ENCODE results near the gene LRBA.

LRBA gene

GRCh38 chr4:150570862-150571261, 444.2 kb downstream of the LRBA start:
- H3F3A ChIP-seq (ENCODE audit: insufficient read depth, low read length): no peaks in the 10 kb centered on the region
- H3K4me1 ChIP-seq (ENCODE audit: low read length): no peaks in the 10 kb centered on the region
- no peak overlapping the region for H2AFZ ChIP-seq (ENCODE audit: low read length)
- H3K79me2 ChIP-seq (ENCODE audit: low read length): no peaks in the 10 kb centered on the region
- no peak overlapping the region for H3K4me2 ChIP-seq (ENCODE audit: low read depth, low read length)
- H3K36me3 ChIP-seq (replicated peaks; ENCODE audit: insufficient read depth, low read length): no peaks in the 10 kb centered on the region
- H3K9me3 ChIP-seq (replicated peaks; ENCODE audit: insufficient read depth, low read length): no peaks in the 10 kb centered on the region
- TF ChIP-seq, protein P1, sequence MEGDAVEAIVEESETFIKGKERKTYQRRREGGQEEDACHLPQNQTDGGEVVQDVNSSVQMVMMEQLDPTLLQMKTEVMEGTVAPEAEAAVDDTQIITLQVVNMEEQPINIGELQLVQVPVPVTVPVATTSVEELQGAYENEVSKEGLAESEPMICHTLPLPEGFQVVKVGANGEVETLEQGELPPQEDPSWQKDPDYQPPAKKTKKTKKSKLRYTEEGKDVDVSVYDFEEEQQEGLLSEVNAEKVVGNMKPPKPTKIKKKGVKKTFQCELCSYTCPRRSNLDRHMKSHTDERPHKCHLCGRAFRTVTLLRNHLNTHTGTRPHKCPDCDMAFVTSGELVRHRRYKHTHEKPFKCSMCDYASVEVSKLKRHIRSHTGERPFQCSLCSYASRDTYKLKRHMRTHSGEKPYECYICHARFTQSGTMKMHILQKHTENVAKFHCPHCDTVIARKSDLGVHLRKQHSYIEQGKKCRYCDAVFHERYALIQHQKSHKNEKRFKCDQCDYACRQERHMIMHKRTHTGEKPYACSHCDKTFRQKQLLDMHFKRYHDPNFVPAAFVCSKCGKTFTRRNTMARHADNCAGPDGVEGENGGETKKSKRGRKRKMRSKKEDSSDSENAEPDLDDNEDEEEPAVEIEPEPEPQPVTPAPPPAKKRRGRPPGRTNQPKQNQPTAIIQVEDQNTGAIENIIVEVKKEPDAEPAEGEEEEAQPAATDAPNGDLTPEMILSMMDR (IDR thresholded peaks at IDR 0.05; ENCODE audit: low read length): no peak
- TF ChIP-seq EZH2 (optimal IDR thresholded peaks at IDR 0.05; ENCODE audit: low read depth, low read length) (no peak), EZH2phosphoT487 (IDR thresholded peaks at IDR 0.05; ENCODE audit: low read length) (no peak)
- no peaks in the 10 kb centered on the region for H3K9me2 ChIP-seq (replicated peaks; ENCODE audit: insufficient read depth, low read length)
- DNase-seq: no peak
- H3K27ac ChIP-seq (ENCODE audit: low read length): no peak overlapping the region
- H4K20me1 ChIP-seq (ENCODE audit: insufficient read depth, low read length): no peaks in the 10 kb centered on the region
- no peak overlapping the region for H3K4me3 ChIP-seq (ENCODE audit: low read length)
- no peak overlapping the region for H3K9ac ChIP-seq (ENCODE audit: low read length)
- no peaks in the 10 kb centered on the region for H3K27me3 ChIP-seq (replicated peaks; ENCODE audit: insufficient read depth, low read length)

DNA sequence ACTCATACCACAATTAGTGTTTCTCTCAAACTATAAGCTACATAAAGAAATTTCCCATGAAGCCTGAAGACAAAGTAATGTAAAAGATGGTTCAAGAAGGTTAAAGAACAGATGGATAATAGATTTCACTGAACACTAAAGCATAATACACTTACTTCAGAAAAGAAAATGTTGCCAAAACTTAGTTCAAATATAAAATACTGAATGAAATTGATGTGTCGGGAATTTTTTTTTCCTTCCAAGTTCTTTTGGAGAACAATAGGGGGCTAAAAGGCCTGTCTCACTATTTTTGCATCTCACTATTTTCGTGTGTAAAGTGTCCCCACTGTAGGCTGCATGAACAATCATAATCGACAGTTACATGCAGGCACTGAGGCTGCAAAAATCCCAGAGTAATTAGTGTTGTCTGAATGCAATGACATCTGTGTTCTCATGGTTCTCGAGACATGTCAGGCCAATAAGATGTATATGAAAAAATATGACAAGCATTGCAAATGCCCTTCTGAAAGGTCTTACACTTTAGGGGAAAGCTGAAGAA, 445.0 kb downstream of the LRBA start:
- H3K79me2 ChIP-seq (ENCODE audit: low read length): no peaks in the 10 kb centered on the region
- no peak overlapping the region for H3K9ac ChIP-seq (ENCODE audit: low read length)
- no peak overlapping the region for H2AFZ ChIP-seq (ENCODE audit: low read length)
- H3K9me3 ChIP-seq (replicated peaks; ENCODE audit: insufficient read depth, low read length): no peaks in the 10 kb centered on the region
- no peak overlapping the region for H3K27ac ChIP-seq (ENCODE audit: low read length)
- H3K4me2 ChIP-seq (ENCODE audit: low read depth, low read length): no peak overlapping the region
- DNase-seq: no peak
- no peaks in the 10 kb centered on the region for H3K27me3 ChIP-seq (replicated peaks; ENCODE audit: insufficient read depth, low read length)
- TF ChIP-seq, protein P1 (IDR thresholded peaks at IDR 0.05; ENCODE audit: low read length): no peak
- TF ChIP-seq EZH2 (optimal IDR thresholded peaks at IDR 0.05; ENCODE audit: low read depth, low read length) (no peak), EZH2phosphoT487 (IDR thresholded peaks at IDR 0.05; ENCODE audit: low read length) (no peak)
- no peaks in the 10 kb centered on the region for H3K4me1 ChIP-seq (ENCODE audit: low read length)
- no peaks in the 10 kb centered on the region for H4K20me1 ChIP-seq (ENCODE audit: insufficient read depth, low read length)
- no peaks in the 10 kb centered on the region for H3K9me2 ChIP-seq (replicated peaks; ENCODE audit: insufficient read depth, low read length)
- H3K4me3 ChIP-seq (ENCODE audit: low read length): no peak overlapping the region
- H3K36me3 ChIP-seq (replicated peaks; ENCODE audit: insufficient read depth, low read length): no peaks in the 10 kb centered on the region
- no peaks in the 10 kb centered on the region for H3F3A ChIP-seq (ENCODE audit: insufficient read depth, low read length)

DNA sequence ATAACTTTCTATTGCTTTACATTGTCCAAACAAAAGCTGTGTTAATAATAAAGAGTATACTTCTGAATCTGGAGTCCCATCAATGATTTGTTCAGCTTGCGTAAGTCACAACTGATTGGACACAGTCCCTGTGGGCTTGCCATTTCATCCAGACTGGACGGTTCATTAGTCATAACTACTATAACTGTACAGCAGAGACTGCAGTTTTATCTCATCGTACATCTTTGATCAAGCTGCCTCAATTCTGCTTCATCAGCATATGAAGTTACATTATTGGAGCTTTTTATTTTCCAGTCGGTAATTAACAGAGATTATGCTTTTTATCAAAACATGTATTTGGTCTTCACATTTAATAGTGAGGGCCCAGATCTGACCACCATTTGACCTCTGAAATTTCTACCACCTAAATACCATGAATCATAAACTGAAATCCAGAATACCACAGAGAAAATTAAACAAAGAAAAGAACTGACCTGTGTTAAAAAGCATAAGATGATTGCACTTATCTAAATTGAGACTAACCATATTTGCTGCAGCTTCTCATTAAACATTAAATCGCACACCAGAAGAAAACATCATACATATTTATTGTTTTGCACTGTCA, 445.6 kb downstream of the LRBA start:
- TF ChIP-seq EZH2phosphoT487 (IDR thresholded peaks at IDR 0.05; ENCODE audit: low read length) (no peak), EZH2 (optimal IDR thresholded peaks at IDR 0.05; ENCODE audit: low read depth, low read length) (no peak)
- TF ChIP-seq, protein P1 (IDR thresholded peaks at IDR 0.05; ENCODE audit: low read length): no peak
- DNase-seq: no peak
- Histone ChIP-seq H3K4me1 (ENCODE audit: low read length) (no peaks in the 10 kb centered on the region), H4K20me1 (ENCODE audit: insufficient read depth, low read length) (no peaks in the 10 kb centered on the region), H3K36me3 (replicated peaks; ENCODE audit: insufficient read depth, low read length) (no peaks in the 10 kb centered on the region), H2AFZ (ENCODE audit: low read length) (no peak overlapping the region), H3K79me2 (ENCODE audit: low read length) (no peaks in the 10 kb centered on the region), H3K9ac (ENCODE audit: low read length) (no peak overlapping the region), H3K9me3 (replicated peaks; ENCODE audit: insufficient read depth, low read length) (no peaks in the 10 kb centered on the region), H3K27me3 (replicated peaks; ENCODE audit: insufficient read depth, low read length) (no peaks in the 10 kb centered on the region), H3K4me2 (ENCODE audit: low read depth, low read length) (no peak overlapping the region), H3K9me2 (replicated peaks; ENCODE audit: insufficient read depth, low read length) (no peaks in the 10 kb centered on the region), H3K27ac (ENCODE audit: low read length) (no peak overlapping the region), H3F3A (ENCODE audit: insufficient read depth, low read length) (no peaks in the 10 kb centered on the region), H3K4me3 (ENCODE audit: low read length) (no peak overlapping the region)

Measured in MM.1S (cell line).